ENCODE data around the gene CHCT1. TPM values are rescaled to one million over a fixed set of nuclear protein-coding genes. Genes with fewer than 3 reads are reported as not detected.
A peak's percentile ranks its signal among the peaks of the same experiment; 100 is the strongest.

The CHCT1 gene
- total and polyA plus RNA-seq, 2 of the 8 experiments (the other 6 are each of a cell fraction or from before 2014, with no cell fraction given) = 0.06 TPM; not detected in 1

- TF ChIP-seq YY1 (IDR thresholded peaks at IDR 0.05; ENCODE audit: low read depth, low read length) (peak; percentile 37; the same call in 1 of the 2 replicates), EGR1 (IDR thresholded peaks at IDR 0.05; ENCODE audit: borderline replicate concordance, low read depth, low read length) (peak; percentile 76), HDAC2 (IDR thresholded peaks at IDR 0.05; ENCODE audit: borderline replicate concordance in 1 of 2, low read depth in 2 of 2, low read length in 2 of 2) (peak in 1 of 2 experiments; percentile 66; a peak in 1 of 4 replicates), GTF2F1 (IDR thresholded peaks at IDR 0.05; ENCODE audit: borderline replicate concordance, low read depth, low read length) (peak; percentile 8; the same call in 1 of the 2 replicates), E2F6 (IDR thresholded peaks at IDR 0.05) (peak; percentile 81; the same call in 1 of the 2 replicates), SIRT6 (IDR thresholded peaks at IDR 0.05; ENCODE audit: low read length) (no peak), GABPA (IDR thresholded peaks at IDR 0.05; ENCODE audit: borderline replicate concordance, insufficient read depth, low read length) (no peak)
Measured at GRCh38 chr17:60392042-60392844, 30.0 kb upstream of the CHCT1 start, which contains the start of gene USP32 (continued).

Measured in H1 (cell line).